HG03196 (cell line): ENCODE results near the gene TTC14.

Experiments used
- ATAC-seq: cut with Tn5 transposase; IDR thresholded peaks from one replicate; pipeline ENCODE4 v1.9.1; 2021; ENCODE audit not compliant: unreplicated experiment

TTC14 gene

GRCh38 chr3:180626844-180627243 is 24.9 kb downstream of the TTC14 start:
- ATAC-seq = peak; percentile 93

DNA sequence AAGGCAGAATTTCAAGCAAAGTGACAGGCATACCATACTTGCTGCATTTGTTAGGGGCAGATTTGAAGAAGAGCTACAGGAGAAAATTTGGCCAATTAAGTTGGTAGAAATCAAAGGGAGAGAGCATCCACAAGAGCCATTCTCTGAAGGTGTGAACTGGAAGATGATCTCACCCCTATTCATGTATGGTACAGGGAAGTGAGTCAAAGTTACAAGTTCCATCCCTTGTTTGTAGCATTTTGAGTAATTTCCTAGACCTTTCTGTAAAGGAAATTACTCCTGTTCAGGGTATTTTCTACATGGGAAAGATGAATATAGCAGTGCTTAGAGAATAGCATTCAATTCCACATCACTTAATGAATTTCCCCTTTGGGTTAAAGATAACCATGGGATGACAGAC is 28.4 kb downstream of the TTC14 start:
- ATAC-seq = no peak

GRCh38 chr3:180631317-180631716 is 29.4 kb downstream of the TTC14 start:
- ATAC-seq = no peak

DNA sequence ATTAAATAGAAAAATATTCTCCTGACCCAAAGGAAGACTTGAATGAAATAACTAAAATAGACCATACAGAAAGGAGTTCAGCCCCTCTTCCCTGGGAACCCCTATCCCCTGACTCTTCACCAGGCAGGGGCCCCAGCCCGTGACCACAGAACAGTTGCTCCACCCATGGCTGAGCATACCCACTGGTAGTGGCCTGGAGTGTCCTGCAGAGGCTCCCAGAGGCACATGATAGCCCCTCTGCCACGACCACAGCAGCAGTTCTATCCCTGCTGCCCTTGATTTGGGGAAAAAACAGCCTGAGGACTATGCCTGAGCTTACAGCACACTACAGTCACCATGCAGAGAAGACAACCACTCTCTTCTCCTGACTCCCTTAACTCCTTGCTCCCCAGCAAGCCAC is 31.8 kb downstream of the TTC14 start:
- no peak for ATAC-seq

GRCh38 chr3:180640987-180641386 is 39.0 kb downstream of the TTC14 start:
- ATAC-seq = no peak

GRCh38 chr3:180646187-180646790 is 44.3 kb downstream of the TTC14 start:
- ATAC-seq = peak; percentile 48

DNA sequence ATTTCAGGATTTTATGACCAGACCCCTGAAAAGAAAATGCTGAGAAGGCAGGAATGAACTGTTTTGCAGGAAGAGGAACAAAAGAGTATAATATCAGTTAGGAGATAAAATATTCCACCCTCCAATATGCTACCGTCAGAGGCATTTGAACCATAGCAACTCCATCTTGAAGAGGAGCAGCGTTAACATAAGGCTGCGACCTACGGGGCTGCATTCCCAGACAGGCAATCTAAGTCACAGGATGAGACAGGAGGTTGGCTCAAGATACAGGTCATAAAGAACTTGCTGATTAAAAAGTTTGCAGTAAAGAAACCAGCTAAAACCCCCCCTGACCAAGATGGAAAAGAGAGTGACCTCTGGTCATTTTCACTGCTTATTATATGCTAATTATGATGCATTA is 54.4 kb downstream of the TTC14 start:
- no peak for ATAC-seq

DNA sequence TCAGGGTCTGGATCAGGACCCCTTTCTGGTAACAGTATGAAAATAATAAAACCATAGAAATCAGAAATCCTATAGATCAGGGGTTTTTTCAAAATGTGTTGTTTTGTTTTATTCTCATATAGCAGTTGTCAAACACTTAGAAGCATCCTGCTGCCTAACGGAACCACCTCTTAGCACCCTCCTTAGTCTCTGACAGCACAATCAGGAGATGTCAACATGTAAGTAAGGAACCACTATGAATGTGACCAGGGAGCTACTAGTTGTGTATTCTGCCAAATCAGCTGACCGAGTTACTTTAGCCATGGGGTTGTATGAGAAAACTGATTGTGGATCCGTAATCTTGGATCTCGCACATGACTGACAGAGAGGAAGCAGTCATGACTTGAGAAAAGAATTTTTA is 55.1 kb downstream of the TTC14 start:
- no peak for ATAC-seq
